Fibroblast of the aortic adventitia (primary cell): ENCODE measurements around the gene RBMS2. TPM values are rescaled to one million over a fixed set of nuclear protein-coding genes. Genes with fewer than 3 reads are reported as not detected.
"Not testable (repeated sequence)": the region's sequence is repeated elsewhere in the genome, so short reads cannot be mapped to it uniquely, and the experiment has no call there.

Experiments used
- DNase-seq: peaks from one replicate; pipeline ENCODE4 v3.0.0-alpha.2; 2010; ENCODE audit warnings: low read depth
- H3K4me3 ChIP-seq: 2 replicates; pipeline ENCODE4 v1.5.1; 2011; ENCODE audit warnings: low read depth, mild to moderate bottlenecking, control low read depth, low read length, moderate library complexity
- CTCF ChIP-seq: IDR thresholded peaks from 2 replicates; pipeline ENCODE4 v1.5.1; 2011; ENCODE audit warnings: mild to moderate bottlenecking, low read length, control low read depth, inconsistent platforms; ENCODE audit not compliant: insufficient read depth
- total RNA-seq: library from RNA; depleted of rRNA; stranded (reverse); fragments of >200 nt; gene quantifications from 2 replicates; pipeline ENCODE4 v1.2.3, GENCODE V29; 2012; ENCODE audit warnings: low replicate concordance

RBMS2 gene
- total RNA-seq, 1 donor = 19.2 TPM

GRCh38 chr12:56496704-56497103 is 24.9 kb upstream of the RBMS2 start:
- TF ChIP-seq CTCF = peak; percentile 57
- H3K4me3 ChIP-seq = not testable (repeated sequence)
- DNase-seq = peak; percentile 30

GRCh38 chr12:56498126-56498902 is 23.3 kb upstream of the RBMS2 start:
- DNase-seq, H3K4me3 ChIP-seq: not testable (repeated sequence)

- H3K4me3 ChIP-seq, DNase-seq: not testable (repeated sequence)
Observed at GRCh38 chr12:56499452-56499851, 22.2 kb upstream of the RBMS2 start.

GRCh38 chr12:56499879-56500278 is 21.7 kb upstream of the RBMS2 start:
- DNase-seq, H3K4me3 ChIP-seq: not testable (repeated sequence)

GRCh38 chr12:56510786-56511185 is 10.8 kb upstream of the RBMS2 start:
- no peak for TF ChIP-seq CTCF
- H3K4me3 ChIP-seq = no peak overlapping the region
- DNase-seq = no peak

- DNase-seq, H3K4me3 ChIP-seq: not testable (repeated sequence)
Observed at GRCh38 chr12:56514014-56514318, 7.7 kb upstream of the RBMS2 start.

GRCh38 chr12:56517854-56518253 is 3.8 kb upstream of the RBMS2 start:
- TF ChIP-seq CTCF = no peak
- H3K4me3 ChIP-seq = no peak overlapping the region
- no peak for DNase-seq

DNA sequence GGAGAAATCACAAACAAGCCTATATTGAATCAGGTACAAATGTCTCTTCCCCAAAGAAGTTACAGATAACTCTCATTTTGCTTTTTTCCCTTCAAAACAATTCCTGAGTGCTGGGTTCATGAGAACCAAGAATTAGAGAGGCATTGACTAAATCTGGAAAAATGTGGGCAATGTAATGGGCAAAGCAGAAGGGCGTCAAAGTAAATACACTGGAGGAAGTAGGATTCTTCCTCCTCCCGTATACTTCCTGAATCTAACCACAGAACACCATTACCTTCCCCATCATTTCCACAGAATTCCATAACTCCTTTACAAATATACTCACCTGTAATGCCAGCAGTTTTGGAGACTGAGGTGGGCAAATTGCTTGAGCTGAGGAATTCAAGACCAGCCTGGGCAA is 3.0 kb upstream of the RBMS2 start:
- DNase-seq = peak; percentile 34
- H3K4me3 ChIP-seq = no peak overlapping the region
- no peak for TF ChIP-seq CTCF

DNA sequence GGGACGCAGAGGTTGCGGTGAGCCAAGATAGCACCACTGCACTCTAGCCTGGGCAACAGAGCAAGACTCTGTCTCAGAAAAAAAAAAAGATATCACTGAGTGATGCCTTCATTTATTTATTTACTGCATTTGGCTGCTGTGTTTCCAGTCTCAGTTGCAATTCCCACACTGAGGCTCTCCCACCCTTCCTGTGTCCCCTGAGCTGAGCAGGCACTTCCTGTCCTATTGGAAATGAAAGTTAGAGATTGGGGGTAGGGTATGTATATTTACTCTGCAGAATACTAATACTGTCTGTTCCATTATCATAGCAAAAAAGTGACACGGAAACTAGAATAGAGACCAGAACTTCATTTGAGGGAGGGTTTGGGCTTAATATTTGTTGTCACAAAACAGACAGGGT is 1.6 kb upstream of the RBMS2 start:
- H3K4me3 ChIP-seq = peak overlapping the region; percentile 1
- no peak for DNase-seq
- TF ChIP-seq CTCF = no peak
